ENCODE data around the gene GADD45A. TPM values are rescaled to one million over a fixed set of nuclear protein-coding genes. Genes with fewer than 3 reads are reported as not detected.

GADD45A gene
- total and polyA plus RNA-seq, 4 donors = 26.3 to 57.9 (median 33.4) TPM

DNA sequence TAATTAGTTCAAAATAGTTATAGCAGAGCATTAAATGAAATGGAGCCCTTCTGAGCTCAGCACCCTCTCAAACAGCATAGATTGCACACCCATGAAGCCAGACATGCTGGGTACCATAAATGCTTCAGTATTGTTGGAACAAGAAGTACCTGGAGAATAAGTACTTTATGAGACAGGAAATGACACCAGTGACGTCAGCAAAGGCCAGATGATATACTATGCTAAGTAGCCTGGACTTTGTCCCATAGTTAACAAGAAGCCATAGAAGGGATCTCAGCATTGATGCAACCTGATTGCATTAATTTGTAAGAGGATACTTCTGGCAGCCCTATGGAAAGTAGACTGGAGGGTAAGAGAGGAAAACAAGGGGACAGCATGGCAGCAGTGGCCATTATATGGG is 16.3 kb upstream of the GADD45A start:
- no peak overlapping the region for H3K4me3 ChIP-seq (ENCODE audit: low read depth in 1 of 3, low read length in 3 of 3)
- DNase-seq (ENCODE audit: low spot score) = no peak
- H3K27ac ChIP-seq (ENCODE audit: low read depth in 1 of 2, low read length in 2 of 2) = no peak overlapping the region
- no peak overlapping the region for H3K9ac ChIP-seq (ENCODE audit: low read depth in 1 of 2, low read length in 2 of 2)
- no peaks in the 10 kb centered on the region for H3K4me1 ChIP-seq (ENCODE audit: control insufficient read depth in 4 of 4, insufficient read depth in 4 of 4, low read length in 3 of 4)
- TF ChIP-seq, protein P1, sequence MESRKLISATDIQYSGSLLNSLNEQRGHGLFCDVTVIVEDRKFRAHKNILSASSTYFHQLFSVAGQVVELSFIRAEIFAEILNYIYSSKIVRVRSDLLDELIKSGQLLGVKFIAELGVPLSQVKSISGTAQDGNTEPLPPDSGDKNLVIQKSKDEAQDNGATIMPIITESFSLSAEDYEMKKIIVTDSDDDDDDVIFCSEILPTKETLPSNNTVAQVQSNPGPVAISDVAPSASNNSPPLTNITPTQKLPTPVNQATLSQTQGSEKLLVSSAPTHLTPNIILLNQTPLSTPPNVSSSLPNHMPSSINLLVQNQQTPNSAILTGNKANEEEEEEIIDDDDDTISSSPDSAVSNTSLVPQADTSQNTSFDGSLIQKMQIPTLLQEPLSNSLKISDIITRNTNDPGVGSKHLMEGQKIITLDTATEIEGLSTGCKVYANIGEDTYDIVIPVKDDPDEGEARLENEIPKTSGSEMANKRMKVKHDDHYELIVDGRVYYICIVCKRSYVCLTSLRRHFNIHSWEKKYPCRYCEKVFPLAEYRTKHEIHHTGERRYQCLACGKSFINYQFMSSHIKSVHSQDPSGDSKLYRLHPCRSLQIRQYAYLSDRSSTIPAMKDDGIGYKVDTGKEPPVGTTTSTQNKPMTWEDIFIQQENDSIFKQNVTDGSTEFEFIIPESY (IDR thresholded peaks at IDR 0.05) = no peak
- TF ChIP-seq CTCF (IDR thresholded peaks at IDR 0.05; ENCODE audit: low read depth, low read length, missing input control) = no peak
- no peak for TF ChIP-seq MAX (IDR thresholded peaks at IDR 0.05)
- no peak for TF ChIP-seq RXRA (IDR thresholded peaks at IDR 0.05)
- H3K36me3 ChIP-seq (ENCODE audit: control insufficient read depth in 4 of 4, insufficient read depth in 3 of 4, low read depth in 1 of 4, low read length in 3 of 4) = no peaks in the 10 kb centered on the region
- H3K27me3 ChIP-seq (ENCODE audit: control insufficient read depth in 4 of 4, insufficient read depth in 4 of 4, low read length in 3 of 4) = no peaks in the 10 kb centered on the region
- WGBS = 52% methylated on average over 1 of the region's 1 CpG
- H3K9me3 ChIP-seq (ENCODE audit: control insufficient read depth in 4 of 4, low read length in 3 of 4) = no peaks in the 10 kb centered on the region

DNA sequence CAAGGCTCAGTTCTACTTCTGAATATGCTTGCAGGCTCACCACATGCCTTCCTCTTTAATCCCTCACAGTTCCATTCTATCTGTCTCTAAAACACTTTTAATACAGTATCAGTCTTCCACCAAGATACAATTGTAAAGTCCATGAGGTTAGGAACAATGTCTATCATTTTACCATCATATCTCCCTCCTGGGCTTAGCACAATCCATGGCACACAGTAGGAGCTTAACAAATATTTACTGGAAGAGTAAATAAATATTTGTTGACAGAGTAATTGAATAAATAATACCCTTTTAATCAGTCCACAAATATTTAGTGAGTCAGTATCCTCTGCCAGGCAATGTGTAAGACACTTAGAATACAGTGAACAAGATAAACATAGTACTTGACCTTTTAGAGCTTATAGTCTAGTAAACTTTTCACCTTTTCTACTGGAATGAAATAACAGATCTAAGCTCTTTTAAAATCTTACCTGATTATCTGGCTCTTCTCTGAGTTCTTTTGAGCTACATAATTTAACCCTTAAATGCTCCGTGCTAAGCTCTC is 12.7 kb upstream of the GADD45A start:
- Histone ChIP-seq H3K36me3 (ENCODE audit: control insufficient read depth in 4 of 4, insufficient read depth in 3 of 4, low read depth in 1 of 4, low read length in 3 of 4) (no peaks in the 10 kb centered on the region), H3K27me3 (ENCODE audit: control insufficient read depth in 4 of 4, insufficient read depth in 4 of 4, low read length in 3 of 4) (no peaks in the 10 kb centered on the region), H3K4me1 (ENCODE audit: control insufficient read depth in 4 of 4, insufficient read depth in 4 of 4, low read length in 3 of 4) (no peaks in the 10 kb centered on the region), H3K9ac (ENCODE audit: low read depth in 1 of 2, low read length in 2 of 2) (no peak overlapping the region), H3K4me3 (ENCODE audit: low read depth in 1 of 3, low read length in 3 of 3) (no peak overlapping the region), H3K9me3 (ENCODE audit: control insufficient read depth in 4 of 4, low read length in 3 of 4) (no peaks in the 10 kb centered on the region), H3K27ac (ENCODE audit: low read depth in 1 of 2, low read length in 2 of 2) (no peak overlapping the region)
- WGBS = 97% methylated on average over 1 of the region's 1 CpG
- no peak for DNase-seq (ENCODE audit: low spot score)
- no peak for TF ChIP-seq NR2F2 (IDR thresholded peaks at IDR 0.05)
- TF ChIP-seq JUND (IDR thresholded peaks at IDR 0.05) = no peak
- TF ChIP-seq TAF1 (conservative IDR thresholded peaks at IDR 0.05) = no peak
- no peak for TF ChIP-seq YY1 (IDR thresholded peaks at IDR 0.05)
- TF ChIP-seq, protein P2, sequence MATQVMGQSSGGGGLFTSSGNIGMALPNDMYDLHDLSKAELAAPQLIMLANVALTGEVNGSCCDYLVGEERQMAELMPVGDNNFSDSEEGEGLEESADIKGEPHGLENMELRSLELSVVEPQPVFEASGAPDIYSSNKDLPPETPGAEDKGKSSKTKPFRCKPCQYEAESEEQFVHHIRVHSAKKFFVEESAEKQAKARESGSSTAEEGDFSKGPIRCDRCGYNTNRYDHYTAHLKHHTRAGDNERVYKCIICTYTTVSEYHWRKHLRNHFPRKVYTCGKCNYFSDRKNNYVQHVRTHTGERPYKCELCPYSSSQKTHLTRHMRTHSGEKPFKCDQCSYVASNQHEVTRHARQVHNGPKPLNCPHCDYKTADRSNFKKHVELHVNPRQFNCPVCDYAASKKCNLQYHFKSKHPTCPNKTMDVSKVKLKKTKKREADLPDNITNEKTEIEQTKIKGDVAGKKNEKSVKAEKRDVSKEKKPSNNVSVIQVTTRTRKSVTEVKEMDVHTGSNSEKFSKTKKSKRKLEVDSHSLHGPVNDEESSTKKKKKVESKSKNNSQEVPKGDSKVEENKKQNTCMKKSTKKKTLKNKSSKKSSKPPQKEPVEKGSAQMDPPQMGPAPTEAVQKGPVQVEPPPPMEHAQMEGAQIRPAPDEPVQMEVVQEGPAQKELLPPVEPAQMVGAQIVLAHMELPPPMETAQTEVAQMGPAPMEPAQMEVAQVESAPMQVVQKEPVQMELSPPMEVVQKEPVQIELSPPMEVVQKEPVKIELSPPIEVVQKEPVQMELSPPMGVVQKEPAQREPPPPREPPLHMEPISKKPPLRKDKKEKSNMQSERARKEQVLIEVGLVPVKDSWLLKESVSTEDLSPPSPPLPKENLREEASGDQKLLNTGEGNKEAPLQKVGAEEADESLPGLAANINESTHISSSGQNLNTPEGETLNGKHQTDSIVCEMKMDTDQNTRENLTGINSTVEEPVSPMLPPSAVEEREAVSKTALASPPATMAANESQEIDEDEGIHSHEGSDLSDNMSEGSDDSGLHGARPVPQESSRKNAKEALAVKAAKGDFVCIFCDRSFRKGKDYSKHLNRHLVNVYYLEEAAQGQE (IDR thresholded peaks at IDR 0.05) = no peak
- TF ChIP-seq CTCF (IDR thresholded peaks at IDR 0.05; ENCODE audit: low read depth, low read length, missing input control) = no peak
